Mononuclear cell (primary cell): ENCODE data around the gene ZNF548. TPM values are rescaled to one million over a fixed set of nuclear protein-coding genes. Genes with fewer than 3 reads are reported as not detected.

Source experiments
- H3K27me3 ChIP-seq: 2 replicates; pipeline ENCODE4 v1.6.0; 2011; ENCODE audit warnings: low read length, control low read depth; ENCODE audit not compliant: insufficient read depth
- H3K4me1 ChIP-seq: 2 replicates; pipeline ENCODE4 v1.5.1; 2011; ENCODE audit warnings: mild to moderate bottlenecking, low read length, control low read depth; ENCODE audit not compliant: insufficient read depth
- H3K4me3 ChIP-seq: 2 replicates; pipeline ENCODE4 v1.5.1; 2011; ENCODE audit warnings: mild to moderate bottlenecking, low read length, moderate library complexity
- H3K9me3 ChIP-seq: 2 replicates; pipeline ENCODE4 v1.5.1; 2011; ENCODE audit warnings: low read depth, mild to moderate bottlenecking, control low read depth, low read length
- total RNA-seq: library from RNA; depleted of rRNA; stranded (reverse); fragments of >200 nt; gene quantifications from one replicate; pipeline ENCODE4 v1.2.3, GENCODE V29; 2012

ZNF548 gene
- total RNA-seq, 1 donor, result 46.3 TPM

DNA sequence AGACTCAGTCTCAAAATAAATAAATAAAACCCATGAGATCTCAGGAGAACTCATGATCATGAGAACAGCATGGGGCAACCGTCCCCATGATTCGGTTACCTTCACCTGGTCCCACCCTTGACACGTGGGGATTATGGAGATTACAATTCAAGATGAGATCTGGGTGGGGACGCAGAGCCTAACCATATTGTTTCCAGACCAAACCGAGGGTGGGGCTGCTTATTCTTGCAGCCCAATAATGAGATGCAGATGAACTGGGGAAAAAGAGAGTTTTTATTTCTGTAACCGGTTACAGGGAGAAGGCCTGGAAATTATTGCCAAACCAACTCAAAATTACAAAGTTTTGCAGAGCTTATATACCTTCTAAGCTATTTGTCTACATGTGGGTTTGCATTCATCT, 13.5 kb upstream of the ZNF548 start:
- H3K9me3 ChIP-seq, result peaks cover 32% of the 10 kb centered on the region
- H3K27me3 ChIP-seq, result no peaks in the 10 kb centered on the region
- H3K4me3 ChIP-seq, result no peak overlapping the region
- no peaks in the 10 kb centered on the region for H3K4me1 ChIP-seq

DNA sequence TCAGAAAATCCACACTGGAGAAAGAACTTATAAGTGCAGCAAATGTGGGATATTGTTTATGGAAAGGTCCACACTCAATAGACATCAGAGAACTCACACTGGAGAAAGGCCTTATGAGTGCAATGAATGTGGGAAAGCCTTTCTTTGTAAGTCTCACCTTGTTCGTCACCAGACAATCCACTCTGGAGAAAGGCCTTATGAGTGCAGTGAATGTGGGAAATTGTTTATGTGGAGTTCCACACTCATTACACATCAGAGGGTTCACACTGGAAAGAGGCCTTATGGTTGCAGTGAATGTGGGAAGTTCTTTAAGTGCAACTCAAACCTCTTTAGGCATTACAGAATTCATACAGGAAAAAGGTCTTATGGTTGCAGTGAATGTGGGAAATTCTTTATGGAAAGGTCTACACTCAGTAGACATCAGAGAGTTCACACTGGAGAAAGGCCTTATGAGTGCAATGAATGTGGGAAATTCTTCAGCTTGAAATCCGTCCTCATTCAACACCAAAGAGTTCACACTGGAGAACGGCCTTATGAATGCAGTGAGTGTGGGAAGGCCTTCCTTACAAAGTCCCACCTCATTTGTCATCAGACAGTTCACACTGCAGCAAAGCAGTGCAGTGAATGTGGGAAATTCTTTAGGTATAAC, 12.0 kb upstream of the ZNF548 start:
- Histone ChIP-seq H3K4me1 (no peaks in the 10 kb centered on the region), H3K4me3 (no peak overlapping the region), H3K27me3 (no peaks in the 10 kb centered on the region), H3K9me3 (peaks cover 32% of the 10 kb centered on the region)

DNA sequence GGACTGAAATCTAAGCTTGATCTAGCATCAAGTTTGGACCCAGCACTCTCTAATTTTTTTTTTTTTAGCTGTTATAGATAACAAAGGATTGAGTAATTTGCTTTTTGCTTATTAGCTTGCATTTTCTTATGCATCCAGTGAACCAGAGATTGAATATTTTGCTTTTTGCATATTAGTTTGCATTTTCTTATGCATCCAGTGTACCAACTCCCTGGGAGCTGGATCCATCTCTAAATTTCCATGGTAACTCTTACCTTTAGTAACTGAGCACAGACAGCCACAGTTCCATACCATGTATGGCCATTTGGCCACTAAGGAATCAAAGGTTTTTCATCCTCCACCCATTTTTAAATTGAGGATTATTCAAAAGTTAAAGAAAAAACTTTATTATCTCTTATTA, 8.7 kb upstream of the ZNF548 start:
- Histone ChIP-seq H3K4me1 (no peaks in the 10 kb centered on the region), H3K9me3 (peaks cover 32% of the 10 kb centered on the region), H3K27me3 (no peaks in the 10 kb centered on the region), H3K4me3 (no peak overlapping the region)

- Histone ChIP-seq H3K9me3 (peaks cover 18% of the 10 kb centered on the region), H3K4me3 (no peak overlapping the region), H3K27me3 (no peaks in the 10 kb centered on the region), H3K4me1 (no peaks in the 10 kb centered on the region)
These were observed 6.7 kb upstream of the ZNF548 start for GRCh38 chr19:57382806-57383488.

GRCh38 chr19:57389194-57389729, 392 bp upstream of the ZNF548 start:
- H3K4me1 ChIP-seq, result peaks cover 18% of the 10 kb centered on the region
- H3K4me3 ChIP-seq, result peak overlapping the region; percentile 68
- H3K9me3 ChIP-seq, result no peaks in the 10 kb centered on the region
- H3K27me3 ChIP-seq, result no peaks in the 10 kb centered on the region

GRCh38 chr19:57395710-57396109, 6.1 kb downstream of the ZNF548 start:
- peaks cover 20% of the 10 kb centered on the region for H3K9me3 ChIP-seq
- H3K4me1 ChIP-seq, result peaks cover 4% of the 10 kb centered on the region

DNA sequence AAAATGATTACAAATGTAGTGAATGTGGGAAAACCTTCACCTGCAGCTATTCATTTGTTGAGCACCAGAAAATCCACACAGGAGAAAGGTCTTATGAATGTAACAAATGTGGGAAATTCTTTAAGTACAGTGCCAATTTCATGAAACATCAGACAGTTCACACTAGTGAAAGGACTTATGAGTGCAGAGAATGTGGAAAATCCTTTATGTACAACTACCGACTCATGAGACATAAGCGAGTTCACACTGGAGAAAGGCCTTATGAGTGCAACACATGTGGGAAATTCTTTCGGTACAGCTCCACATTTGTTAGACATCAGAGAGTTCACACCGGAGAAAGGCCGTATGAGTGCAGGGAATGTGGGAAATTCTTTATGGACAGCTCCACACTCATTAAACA, 9.2 kb downstream of the ZNF548 start:
- H3K9me3 ChIP-seq, result peaks cover 23% of the 10 kb centered on the region
- H3K4me1 ChIP-seq, result no peaks in the 10 kb centered on the region
- no peak overlapping the region for H3K4me3 ChIP-seq
- H3K27me3 ChIP-seq, result no peaks in the 10 kb centered on the region

More at GRCh38 chr19:57395710-57396109, 6.1 kb downstream of the ZNF548 start:
- Histone ChIP-seq H3K27me3 (no peaks in the 10 kb centered on the region), H3K4me3 (no peak overlapping the region)

DNA sequence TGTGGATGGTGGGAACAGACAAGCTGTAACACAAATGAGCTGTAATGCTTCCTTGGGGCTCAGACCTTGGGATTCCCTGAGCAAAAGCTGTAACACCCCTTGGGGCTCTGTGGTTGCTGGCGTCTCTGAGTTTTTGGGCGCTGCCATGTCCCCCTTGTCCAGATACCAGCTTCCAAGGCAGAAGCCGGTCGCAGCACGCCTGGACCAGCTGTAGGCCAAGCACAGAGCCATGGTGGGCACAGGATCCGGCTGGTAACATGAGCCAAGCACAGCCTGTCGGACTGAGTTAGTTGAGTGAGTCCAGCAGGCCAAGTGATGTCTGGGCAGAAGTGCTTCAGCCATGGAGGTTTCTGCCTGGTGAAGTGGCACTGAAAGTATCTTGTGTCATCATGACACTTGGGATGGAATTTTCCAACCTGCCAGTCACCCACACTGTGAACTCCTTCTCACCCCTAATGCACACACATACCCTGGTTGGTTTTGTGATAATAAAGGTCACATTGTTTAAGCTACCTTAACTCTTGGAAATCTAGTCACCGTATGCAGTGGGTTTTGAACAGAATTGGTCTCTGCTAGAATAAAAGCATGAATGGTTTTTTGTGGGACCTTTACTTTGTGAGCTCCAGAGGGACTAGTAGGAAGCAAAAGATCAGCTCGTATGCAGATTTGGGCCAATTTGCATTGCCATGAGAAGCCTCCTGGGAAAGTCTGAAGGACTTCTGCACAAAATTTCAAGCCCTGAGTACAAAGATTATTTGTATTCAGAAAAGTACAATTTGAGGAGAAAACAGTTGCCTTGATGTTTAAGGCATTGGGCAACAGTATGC, 14.3 kb downstream of the ZNF548 start:
- Histone ChIP-seq H3K27me3 (no peaks in the 10 kb centered on the region), H3K4me3 (no peak overlapping the region), H3K4me1 (no peaks in the 10 kb centered on the region), H3K9me3 (peaks cover 12% of the 10 kb centered on the region)

GRCh38 chr19:57406516-57407123, 17.0 kb downstream of the ZNF548 start:
- no peaks in the 10 kb centered on the region for H3K27me3 ChIP-seq
- H3K9me3 ChIP-seq, result no peaks in the 10 kb centered on the region
- no peak overlapping the region for H3K4me3 ChIP-seq
- peaks cover 7% of the 10 kb centered on the region for H3K4me1 ChIP-seq

- Histone ChIP-seq H3K9me3 (no peaks in the 10 kb centered on the region), H3K27me3 (no peaks in the 10 kb centered on the region), H3K4me1 (peaks cover 15% of the 10 kb centered on the region), H3K4me3 (peak within 1 kb of the TSS; percentile 84)
These were observed 21.4 kb downstream of the ZNF548 start, which contains the start of gene ZNF17 for GRCh38 chr19:57410877-57411671. ZNF17 (plus strand) TSS chr19:57411161; CDS start chr19:57413616, 2,455 bp downstream.

GRCh38 chr19:57419439-57419838, 29.8 kb downstream of the ZNF548 start:
- H3K4me1 ChIP-seq, result no peaks in the 10 kb centered on the region
- H3K27me3 ChIP-seq, result no peaks in the 10 kb centered on the region
- peaks cover 34% of the 10 kb centered on the region for H3K9me3 ChIP-seq
- no peak overlapping the region for H3K4me3 ChIP-seq

DNA sequence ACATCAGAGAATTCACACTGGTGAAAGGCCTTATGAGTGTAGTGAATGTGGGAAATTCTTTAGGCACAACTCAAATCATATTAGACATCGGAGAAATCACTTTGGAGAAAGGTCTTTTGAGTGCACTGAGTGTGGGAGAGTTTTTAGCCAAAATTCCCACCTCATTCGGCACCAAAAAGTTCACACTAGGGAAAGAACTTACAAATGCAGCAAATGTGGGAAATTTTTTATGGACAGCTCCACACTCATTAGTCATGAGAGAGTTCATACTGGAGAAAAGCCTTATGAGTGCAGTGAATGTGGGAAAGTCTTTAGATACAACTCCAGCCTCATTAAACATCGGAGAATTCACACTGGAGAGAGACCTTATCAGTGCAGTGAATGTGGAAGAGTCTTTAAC, 31.4 kb downstream of the ZNF548 start:
- Histone ChIP-seq H3K4me1 (no peaks in the 10 kb centered on the region), H3K27me3 (no peaks in the 10 kb centered on the region), H3K9me3 (peaks cover 34% of the 10 kb centered on the region), H3K4me3 (no peak overlapping the region)

GRCh38 chr19:57434386-57435061, 44.9 kb downstream of the ZNF548 start:
- Histone ChIP-seq H3K9me3 (no peaks in the 10 kb centered on the region), H3K4me3 (peak overlapping the region; percentile 59), H3K27me3 (no peaks in the 10 kb centered on the region), H3K4me1 (peaks cover 19% of the 10 kb centered on the region)
